ENCODE results near the gene CCDC144A. TPM values are rescaled to one million over a fixed set of nuclear protein-coding genes. Genes with fewer than 3 reads are reported as not detected.
"Not testable (repeated sequence)": the region's sequence is repeated elsewhere in the genome, so short reads cannot be mapped to it uniquely, and the experiment has no call there.

CCDC144A gene
- total RNA-seq, 4 donors from 2014 or later = 4.1 to 19.7 (median 9.4) TPM

- Histone ChIP-seq H3K36me3 (no peaks in the 10 kb centered on the region), H3K9me3 (no peaks in the 10 kb centered on the region), H3K4me3 (no peak overlapping the region), H3K27me3 (peaks cover 12% of the 10 kb centered on the region), H3K4me1 (no peaks in the 10 kb centered on the region), H3K27ac (no peak overlapping the region)
- TF ChIP-seq POLR2AphosphoS5 (IDR thresholded peaks at IDR 0.05) (no peak), EP300 (IDR thresholded peaks at IDR 0.05; ENCODE audit: low read depth) (no peak), CTCF (IDR thresholded peaks at IDR 0.05) (no peak)
- 72 to 74% methylated on average over 5 to 6 of the region's 6 CpGs for WGBS, 2 donors (ENCODE audit: low coverage in 1 of 2)
- intact Hi-C loops (cut with DNase I; ENCODE audit: low total_unique reads) (no loop called here), in situ Hi-C loops (cut with MboI; ENCODE audit: low pct_ligation_motif_present in 1 of 4, low pct_unique_long_range_greater_than_20kb in 1 of 4, low sequenced_read_pairs in 3 of 4) (no loop called here)
- DNase-seq = no peak
Measured at GRCh38 chr17:16676676-16677268, 13.3 kb upstream of the CCDC144A start.

GRCh38 chr17:16683290-16684138, 6.5 kb upstream of the CCDC144A start:
- H3K9me3 ChIP-seq; intact Hi-C loops (cut with DNase I; ENCODE audit: low total_unique reads); DNase-seq; H3K4me1 ChIP-seq; H3K27ac ChIP-seq; H3K36me3 ChIP-seq; in situ Hi-C loops (cut with MboI; ENCODE audit: low pct_ligation_motif_present in 1 of 4, low pct_unique_long_range_greater_than_20kb in 1 of 4, low sequenced_read_pairs in 3 of 4): not testable (repeated sequence)
- 55 to 59% methylated on average over 9 to 44 of the region's 44 CpGs for WGBS, 2 donors (ENCODE audit: low coverage in 1 of 2)
- Histone ChIP-seq H3K27me3 (peaks cover 21% of the 10 kb centered on the region), H3K4me3 (peak overlapping the region in 1 of 4 donors; percentile 17)

- H3K27ac ChIP-seq; H3K9me3 ChIP-seq; intact Hi-C loops (cut with DNase I; ENCODE audit: low total_unique reads); H3K4me1 ChIP-seq; in situ Hi-C loops (cut with MboI; ENCODE audit: low pct_ligation_motif_present in 1 of 4, low pct_unique_long_range_greater_than_20kb in 1 of 4, low sequenced_read_pairs in 3 of 4); H3K4me3 ChIP-seq; H3K36me3 ChIP-seq; DNase-seq: not testable (repeated sequence)
- peaks cover 21% of the 10 kb centered on the region for H3K27me3 ChIP-seq
- 79 to 90% methylated on average over 2 to 4 of the region's 4 CpGs for WGBS, 2 donors (ENCODE audit: low coverage in 1 of 2)
Measured at GRCh38 chr17:16686019-16686418, 4.0 kb upstream of the CCDC144A start.

- WGBS, 2 donors (ENCODE audit: low coverage in 1 of 2) = 79 to 86% methylated on average over 3 to 5 of the region's 5 CpGs
- H3K4me1 ChIP-seq; intact Hi-C loops (cut with DNase I; ENCODE audit: low total_unique reads); H3K27ac ChIP-seq; DNase-seq; in situ Hi-C loops (cut with MboI; ENCODE audit: low pct_ligation_motif_present in 1 of 4, low pct_unique_long_range_greater_than_20kb in 1 of 4, low sequenced_read_pairs in 3 of 4); H3K4me3 ChIP-seq; H3K9me3 ChIP-seq; H3K36me3 ChIP-seq: not testable (repeated sequence)
- H3K27me3 ChIP-seq = peaks cover 17% of the 10 kb centered on the region
Measured at GRCh38 chr17:16687151-16687550, 2.9 kb upstream of the CCDC144A start.

GRCh38 chr17:16690447-16690846, 406 bp downstream of the CCDC144A start:
- H3K9me3 ChIP-seq; H3K27me3 ChIP-seq; H3K36me3 ChIP-seq; intact Hi-C loops (cut with DNase I; ENCODE audit: low total_unique reads); DNase-seq; in situ Hi-C loops (cut with MboI; ENCODE audit: low pct_ligation_motif_present in 1 of 4, low pct_unique_long_range_greater_than_20kb in 1 of 4, low sequenced_read_pairs in 3 of 4); H3K4me1 ChIP-seq; H3K27ac ChIP-seq: not testable (repeated sequence)
- peak overlapping the region in 1 of 4 donors; percentile 18 for H3K4me3 ChIP-seq
- WGBS, 2 donors (ENCODE audit: low coverage in 1 of 2) = 94% methylated on average over 30 of the region's 30 CpGs; no CpG with 5 or more reads in 1 of the 2 donors

- 24 to 55% methylated on average over 2 to 5 of the region's 5 CpGs for WGBS, 2 donors (ENCODE audit: low coverage in 1 of 2)
- H3K9me3 ChIP-seq; H3K4me3 ChIP-seq; H3K27me3 ChIP-seq; H3K27ac ChIP-seq; H3K4me1 ChIP-seq; DNase-seq; intact Hi-C loops (cut with DNase I; ENCODE audit: low total_unique reads); in situ Hi-C loops (cut with MboI; ENCODE audit: low pct_ligation_motif_present in 1 of 4, low pct_unique_long_range_greater_than_20kb in 1 of 4, low sequenced_read_pairs in 3 of 4); H3K36me3 ChIP-seq: not testable (repeated sequence)
Measured at GRCh38 chr17:16697603-16698002, 7.6 kb downstream of the CCDC144A start.

GRCh38 chr17:16745492-16746203, 55.6 kb downstream of the CCDC144A start:
- H3K4me3 ChIP-seq; H3K9me3 ChIP-seq; H3K27ac ChIP-seq; in situ Hi-C loops (cut with MboI; ENCODE audit: low pct_ligation_motif_present in 1 of 4, low pct_unique_long_range_greater_than_20kb in 1 of 4, low sequenced_read_pairs in 3 of 4); H3K4me1 ChIP-seq; intact Hi-C loops (cut with DNase I; ENCODE audit: low total_unique reads); H3K36me3 ChIP-seq: not testable (repeated sequence)
- H3K27me3 ChIP-seq = peaks cover 35% of the 10 kb centered on the region
- WGBS, 2 donors (ENCODE audit: low coverage in 1 of 2) = 21 to 26% methylated on average over 16 to 24 of the region's 25 CpGs
- peak; percentile 12 for DNase-seq

GRCh38 chr17:16746571-16746970, 56.5 kb downstream of the CCDC144A start:
- H3K27ac ChIP-seq; H3K4me1 ChIP-seq; H3K9me3 ChIP-seq; H3K36me3 ChIP-seq; H3K4me3 ChIP-seq; DNase-seq; in situ Hi-C loops (cut with MboI; ENCODE audit: low pct_ligation_motif_present in 1 of 4, low pct_unique_long_range_greater_than_20kb in 1 of 4, low sequenced_read_pairs in 3 of 4); intact Hi-C loops (cut with DNase I; ENCODE audit: low total_unique reads): not testable (repeated sequence)
- WGBS, 2 donors (ENCODE audit: low coverage in 1 of 2) = 8 to 15% methylated on average over 4 to 19 of the region's 24 CpGs
- peaks cover 35% of the 10 kb centered on the region for H3K27me3 ChIP-seq

GRCh38 chr17:16750515-16750914, 60.5 kb downstream of the CCDC144A start:
- H3K36me3 ChIP-seq; H3K9me3 ChIP-seq; H3K27ac ChIP-seq; intact Hi-C loops (cut with DNase I; ENCODE audit: low total_unique reads); H3K4me1 ChIP-seq; DNase-seq; in situ Hi-C loops (cut with MboI; ENCODE audit: low pct_ligation_motif_present in 1 of 4, low pct_unique_long_range_greater_than_20kb in 1 of 4, low sequenced_read_pairs in 3 of 4); H3K4me3 ChIP-seq: not testable (repeated sequence)
- peaks cover 22% of the 10 kb centered on the region for H3K27me3 ChIP-seq
- WGBS, 2 donors (ENCODE audit: low coverage in 1 of 2) = 68% methylated on average over 2 of the region's 3 CpGs; no CpG with 5 or more reads in 1 of the 2 donors

All from transverse colon (tissue), 4 donors.